Activated T-helper 1 cell treated with anti-CD3 and anti-CD28 coated beads, Interleukin-12 subunit alpha, Interleukin-12 subunit beta, Interleukin-2, Interleukin-4 antibody, amounts not matched to agents 30 ng/mL and 10 ng/mL and 1 ng/mL, durations not matched to agents 14 hours and 24 hours and 36 hours (primary cell): ENCODE data around the gene PPP2R2C. TPM values are rescaled to one million over a fixed set of nuclear protein-coding genes. Genes with fewer than 3 reads are reported as not detected.

Experiments used
- DNase-seq: peaks from one replicate; pipeline ENCODE4 v3.0.0; 2021; ENCODE audit warnings: low spot score
- H3K27ac Mint-ChIP-seq: one replicate; pipeline ENCODE4 v1.8.0; 2021; ENCODE audit warnings: mild to moderate bottlenecking, mixed read lengths
- H3K27me3 Mint-ChIP-seq: one replicate; pipeline ENCODE4 v1.8.0; 2022; ENCODE audit warnings: mild to moderate bottlenecking, moderate library complexity, mixed read lengths; ENCODE audit not compliant: insufficient read depth
- H3K36me3 Mint-ChIP-seq: one replicate; pipeline ENCODE4 v1.8.0; 2021; ENCODE audit warnings: low read depth, mixed read lengths
- H3K4me1 Mint-ChIP-seq: one replicate; pipeline ENCODE4 v1.8.0; 2021; ENCODE audit warnings: low read depth, mixed read lengths
- H3K4me3 Mint-ChIP-seq: one replicate; pipeline ENCODE4 v1.8.0; 2021; ENCODE audit warnings: mild to moderate bottlenecking, moderate library complexity, mixed read lengths
- H3K9me3 Mint-ChIP-seq: one replicate; pipeline ENCODE4 v1.8.0; 2021; ENCODE audit warnings: mixed read lengths
- intact Hi-C: fragments of 100-400 bp; cut with micrococcal nuclease; formaldehyde crosslinking; loops from one replicate; pipeline ENCODE4 v1.15.1; 2024
- total RNA-seq: library from RNA; stranded (reverse); gene quantifications from 2 replicates; pipeline ENCODE4 v1.2.3, GENCODE V29; 2022

PPP2R2C gene
- total RNA-seq, 1 donor from 2014 or later: not detected

DNA sequence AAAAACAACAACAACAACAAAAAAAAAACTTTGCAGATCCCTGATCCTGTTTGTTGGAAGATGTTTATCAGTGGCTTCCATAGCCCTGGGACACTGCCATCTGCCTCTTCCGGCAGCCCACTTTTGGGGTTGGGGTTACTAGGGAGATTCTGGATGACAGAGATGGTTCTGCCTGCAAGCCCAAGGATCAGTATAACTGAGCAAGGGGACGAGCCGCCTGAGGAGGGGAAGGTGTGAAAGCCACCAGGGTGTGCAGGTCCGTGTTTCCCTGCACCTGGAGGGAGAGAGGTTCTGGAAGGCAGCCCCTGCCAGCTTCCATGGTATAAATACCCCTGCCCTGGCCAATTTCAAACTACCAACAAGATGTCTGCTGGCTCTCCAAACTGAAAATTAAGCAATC lies 41.5 kb downstream of the PPP2R2C start:
- Mint-ChIP-seq H3K27me3 (no peaks in the 10 kb centered on the region), H3K36me3 (peaks cover 4% of the 10 kb centered on the region), H3K27ac (no peak overlapping the region), H3K4me1 (no peaks in the 10 kb centered on the region), H3K4me3 (no peak overlapping the region), H3K9me3 (peaks cover 14% of the 10 kb centered on the region)
- DNase-seq: no peak
- intact Hi-C loops: no loop called here

DNA sequence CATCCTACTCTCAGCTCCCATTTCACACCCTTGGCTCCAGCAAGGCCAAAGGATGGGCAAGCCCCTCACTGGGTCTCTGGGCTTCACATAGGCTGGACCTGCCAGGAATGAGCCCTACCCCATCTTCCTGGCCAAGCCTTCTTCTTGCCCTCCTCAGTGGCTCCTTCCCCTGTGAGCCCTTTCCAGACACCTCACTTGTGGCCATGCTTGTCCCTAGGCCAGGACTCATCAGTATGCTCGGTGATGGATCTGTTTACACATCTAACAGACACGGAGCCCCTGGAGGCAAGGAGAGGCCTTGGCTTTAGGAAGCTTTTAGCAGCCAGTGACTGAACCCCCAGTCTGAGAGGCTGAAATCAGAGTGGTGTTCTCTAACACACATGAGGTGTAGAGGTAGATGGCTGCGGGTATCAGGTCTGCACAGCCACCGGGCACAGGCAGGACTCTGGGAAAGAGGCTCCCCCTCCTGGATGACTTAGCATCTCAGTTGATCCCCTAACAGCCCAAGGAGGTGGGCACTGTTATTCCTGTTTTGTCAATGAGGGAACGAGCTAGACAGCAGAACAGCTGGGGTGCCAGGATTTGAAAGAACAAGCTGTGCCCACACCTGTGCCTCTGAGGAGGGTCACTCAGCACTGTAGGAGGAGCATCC lies 44.8 kb downstream of the PPP2R2C start:
- H3K4me1 Mint-ChIP-seq: no peaks in the 10 kb centered on the region
- H3K27ac Mint-ChIP-seq: no peak overlapping the region
- no peak overlapping the region for H3K4me3 Mint-ChIP-seq
- intact Hi-C loops: no loop called here
- H3K9me3 Mint-ChIP-seq: no peaks in the 10 kb centered on the region
- H3K27me3 Mint-ChIP-seq: peaks cover 3% of the 10 kb centered on the region
- H3K36me3 Mint-ChIP-seq: no peaks in the 10 kb centered on the region
- no peak for DNase-seq

DNA sequence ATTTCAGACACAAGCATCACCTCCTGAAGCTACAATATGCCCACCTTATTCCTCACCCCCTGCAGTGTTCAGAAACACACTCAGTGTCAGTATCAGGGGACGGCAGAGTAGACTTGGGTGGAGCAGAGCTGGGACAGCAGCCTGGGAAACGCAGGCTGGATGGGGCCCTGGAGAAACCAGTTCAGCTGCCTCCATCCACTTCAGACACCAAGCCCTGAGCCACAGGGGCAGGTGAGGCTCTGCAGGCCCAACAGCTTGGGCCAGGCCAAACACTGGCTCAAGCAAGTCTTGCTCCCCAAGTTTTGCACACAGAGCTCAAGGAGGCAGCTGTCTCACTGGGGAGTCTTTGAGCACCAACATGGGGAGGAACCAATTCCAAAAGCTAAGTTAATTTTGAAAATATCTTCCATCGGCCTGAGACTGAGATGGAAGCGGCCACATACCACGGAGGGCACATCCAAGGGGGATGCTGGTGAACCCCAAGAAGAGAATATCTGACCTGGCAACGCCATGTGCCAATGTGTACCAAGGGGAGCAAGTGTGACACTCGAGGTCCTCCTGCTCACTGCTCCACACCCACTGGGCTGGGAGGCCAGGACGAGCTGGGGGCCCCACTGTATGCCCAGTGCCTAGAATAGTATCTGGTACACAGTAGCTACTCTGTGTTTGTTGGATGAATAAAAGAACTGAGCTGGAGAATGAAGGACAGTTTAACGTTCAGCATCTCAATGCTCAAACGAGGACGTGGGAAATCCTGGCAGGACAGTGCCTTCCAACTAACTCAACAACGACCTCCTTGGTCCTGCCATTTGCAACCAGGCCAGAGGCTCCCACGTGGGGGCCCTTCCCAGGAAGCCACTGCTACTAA lies 45.6 kb downstream of the PPP2R2C start:
- H3K9me3 Mint-ChIP-seq: no peaks in the 10 kb centered on the region
- intact Hi-C loops: no loop called here
- no peaks in the 10 kb centered on the region for H3K4me1 Mint-ChIP-seq
- no peaks in the 10 kb centered on the region for H3K36me3 Mint-ChIP-seq
- H3K4me3 Mint-ChIP-seq: no peak overlapping the region
- DNase-seq: no peak
- H3K27me3 Mint-ChIP-seq: peaks cover 3% of the 10 kb centered on the region
- H3K27ac Mint-ChIP-seq: no peak overlapping the region

GRCh38 chr4:6425911-6426310 lies 46.5 kb downstream of the PPP2R2C start:
- Mint-ChIP-seq H3K4me3 (no peak overlapping the region), H3K27ac (no peak overlapping the region), H3K9me3 (no peaks in the 10 kb centered on the region), H3K4me1 (no peaks in the 10 kb centered on the region), H3K36me3 (no peaks in the 10 kb centered on the region), H3K27me3 (peaks cover 3% of the 10 kb centered on the region)
- intact Hi-C loops: no loop called here
- no peak for DNase-seq

DNA sequence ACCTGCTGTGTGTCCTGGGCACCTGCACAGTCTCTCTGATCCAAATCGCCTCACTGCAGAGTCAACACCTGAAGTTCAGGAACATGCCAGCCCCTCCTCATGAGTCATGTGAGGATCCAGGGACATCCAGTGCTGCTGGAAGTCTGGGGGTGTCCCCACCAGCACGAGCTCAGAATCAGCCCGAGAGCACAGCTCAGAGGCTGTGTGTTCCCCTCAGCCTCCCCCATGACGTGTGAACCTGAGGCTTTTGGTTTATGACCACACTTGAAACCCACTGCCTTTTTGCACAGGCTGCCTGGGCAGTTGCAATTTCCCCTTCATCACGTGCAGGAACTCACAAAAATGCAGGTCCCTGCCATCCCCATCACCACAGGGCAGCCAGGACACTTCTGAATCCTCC lies 47.1 kb downstream of the PPP2R2C start:
- peaks cover 3% of the 10 kb centered on the region for H3K27me3 Mint-ChIP-seq
- DNase-seq: no peak
- no peaks in the 10 kb centered on the region for H3K9me3 Mint-ChIP-seq
- H3K36me3 Mint-ChIP-seq: no peaks in the 10 kb centered on the region
- intact Hi-C loops: no loop called here
- no peak overlapping the region for H3K4me3 Mint-ChIP-seq
- H3K4me1 Mint-ChIP-seq: no peaks in the 10 kb centered on the region
- H3K27ac Mint-ChIP-seq: no peak overlapping the region

- H3K36me3 Mint-ChIP-seq: no peaks in the 10 kb centered on the region
- H3K27me3 Mint-ChIP-seq: peaks cover 4% of the 10 kb centered on the region
- no peak overlapping the region for H3K27ac Mint-ChIP-seq
- intact Hi-C loops: no loop called here
- no peak for DNase-seq
- no peak overlapping the region for H3K4me3 Mint-ChIP-seq
- no peaks in the 10 kb centered on the region for H3K9me3 Mint-ChIP-seq
- H3K4me1 Mint-ChIP-seq: no peaks in the 10 kb centered on the region
Measured at GRCh38 chr4:6424425-6424824, 48.0 kb downstream of the PPP2R2C start.

- peaks cover 4% of the 10 kb centered on the region for H3K27me3 Mint-ChIP-seq
- no peak overlapping the region for H3K4me3 Mint-ChIP-seq
- no peak for DNase-seq
- intact Hi-C loops: no loop called here
- no peaks in the 10 kb centered on the region for H3K9me3 Mint-ChIP-seq
- H3K4me1 Mint-ChIP-seq: no peaks in the 10 kb centered on the region
- no peak overlapping the region for H3K27ac Mint-ChIP-seq
- H3K36me3 Mint-ChIP-seq: no peaks in the 10 kb centered on the region
Measured at GRCh38 chr4:6423575-6423974, 48.8 kb downstream of the PPP2R2C start.

DNA sequence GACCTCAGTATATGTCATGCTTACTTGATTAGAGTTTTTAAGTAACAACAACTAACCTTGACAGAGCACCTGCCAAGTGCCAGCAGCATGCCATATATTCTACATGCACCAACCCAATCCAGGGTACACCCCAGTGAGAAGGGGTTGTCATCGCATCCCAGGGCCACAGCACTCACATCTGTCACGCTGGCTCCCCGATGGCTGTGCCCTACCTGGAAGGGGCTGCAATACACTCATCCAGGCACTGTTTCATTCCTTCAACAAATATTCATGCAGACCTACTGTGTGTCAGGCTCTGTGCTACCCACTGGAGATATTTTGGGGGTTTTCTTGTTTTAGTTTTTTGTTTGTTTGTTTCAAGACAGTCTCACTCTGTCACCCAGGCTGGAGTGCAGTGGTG lies 49.5 kb downstream of the PPP2R2C start:
- Mint-ChIP-seq H3K27ac (no peak overlapping the region), H3K4me3 (no peak overlapping the region)
- DNase-seq: no peak

DNA sequence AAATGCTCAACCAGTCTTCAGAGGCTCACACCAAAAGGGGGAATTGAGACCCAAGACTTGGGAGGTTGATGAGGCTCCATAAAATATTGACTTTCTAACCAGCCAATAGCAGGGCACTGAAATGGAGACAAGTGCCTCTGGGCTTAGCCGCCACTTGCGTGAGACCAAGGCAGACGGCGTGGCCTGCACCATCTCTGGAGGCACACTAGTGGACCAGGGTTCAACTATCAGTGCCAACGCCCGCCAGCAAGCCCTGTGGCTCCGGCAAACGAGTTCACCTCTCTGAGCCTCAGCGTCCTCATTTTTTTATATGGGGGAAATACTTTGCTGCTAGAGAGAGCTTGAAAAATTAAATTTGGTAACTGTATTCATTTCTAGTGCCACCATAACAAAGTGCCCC lies 50.3 kb downstream of the PPP2R2C start:
- H3K4me3 Mint-ChIP-seq: no peak overlapping the region
- intact Hi-C loops: no loop called here
- H3K9me3 Mint-ChIP-seq: no peaks in the 10 kb centered on the region
- H3K27ac Mint-ChIP-seq: no peak overlapping the region
- no peaks in the 10 kb centered on the region for H3K4me1 Mint-ChIP-seq
- no peaks in the 10 kb centered on the region for H3K36me3 Mint-ChIP-seq
- no peak for DNase-seq
- peaks cover 4% of the 10 kb centered on the region for H3K27me3 Mint-ChIP-seq

More for the DNA sequence above, 49.5 kb downstream of the PPP2R2C start:
- no peaks in the 10 kb centered on the region for H3K36me3 Mint-ChIP-seq
- peaks cover 4% of the 10 kb centered on the region for H3K27me3 Mint-ChIP-seq
- H3K9me3 Mint-ChIP-seq: no peaks in the 10 kb centered on the region
- no peaks in the 10 kb centered on the region for H3K4me1 Mint-ChIP-seq
- intact Hi-C loops: no loop called here

DNA sequence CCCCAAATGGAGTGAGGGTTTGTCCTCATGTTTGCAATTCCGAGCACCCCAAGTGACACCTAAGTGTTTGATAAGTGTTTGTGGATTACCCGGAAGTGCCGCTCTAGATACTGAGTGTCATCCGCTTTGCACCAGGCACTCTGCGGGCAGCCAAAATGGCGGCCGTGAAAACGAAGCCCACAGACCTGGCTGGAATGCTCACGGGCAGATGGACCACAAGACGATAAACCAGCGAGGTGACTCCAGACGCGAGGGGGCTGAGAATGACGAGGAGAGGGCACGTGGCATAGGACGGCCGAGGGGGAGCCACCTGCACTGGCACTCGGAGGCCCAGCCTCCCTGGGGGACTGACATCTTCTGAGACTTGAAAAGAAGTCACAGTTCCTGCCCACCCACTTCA lies 51.0 kb downstream of the PPP2R2C start:
- intact Hi-C loops: no loop called here

DNA sequence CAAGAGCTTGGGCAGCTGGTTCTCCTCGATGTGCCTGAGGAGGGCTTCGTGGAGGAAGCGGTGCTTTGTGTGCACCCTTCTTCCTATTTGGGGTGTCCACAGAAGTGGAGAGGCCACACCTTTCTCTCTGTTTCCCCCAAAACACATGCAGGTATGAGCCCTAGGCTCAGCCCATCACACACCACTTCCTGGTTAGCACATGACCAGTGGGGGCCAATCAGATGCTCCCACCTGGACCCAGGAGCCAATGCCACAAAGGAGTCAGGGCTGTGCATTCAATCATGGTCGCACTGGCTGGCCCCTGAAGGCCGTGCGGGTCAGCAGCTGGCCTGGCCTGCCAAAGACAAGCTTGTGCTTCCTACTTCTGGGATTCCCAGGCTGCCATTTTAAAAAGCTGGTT lies 51.4 kb downstream of the PPP2R2C start:
- Mint-ChIP-seq H3K27ac (no peak overlapping the region), H3K4me1 (no peaks in the 10 kb centered on the region), H3K9me3 (no peaks in the 10 kb centered on the region), H3K4me3 (no peak overlapping the region), H3K27me3 (peaks cover 4% of the 10 kb centered on the region), H3K36me3 (no peaks in the 10 kb centered on the region)
- no peak for DNase-seq
- intact Hi-C loops: no loop called here

More for the DNA sequence above, 51.0 kb downstream of the PPP2R2C start:
- no peak for DNase-seq
- Mint-ChIP-seq H3K27ac (no peak overlapping the region), H3K27me3 (peaks cover 4% of the 10 kb centered on the region), H3K4me3 (no peak overlapping the region), H3K9me3 (no peaks in the 10 kb centered on the region), H3K36me3 (no peaks in the 10 kb centered on the region), H3K4me1 (no peaks in the 10 kb centered on the region)

- no peaks in the 10 kb centered on the region for H3K9me3 Mint-ChIP-seq
- no peak for DNase-seq
- H3K4me1 Mint-ChIP-seq: no peaks in the 10 kb centered on the region
- H3K36me3 Mint-ChIP-seq: no peaks in the 10 kb centered on the region
- intact Hi-C loops: no loop called here
- H3K27ac Mint-ChIP-seq: no peak overlapping the region
- no peak overlapping the region for H3K4me3 Mint-ChIP-seq
- H3K27me3 Mint-ChIP-seq: peaks cover 4% of the 10 kb centered on the region
Measured at GRCh38 chr4:6420036-6420435, 52.4 kb downstream of the PPP2R2C start.

DNA sequence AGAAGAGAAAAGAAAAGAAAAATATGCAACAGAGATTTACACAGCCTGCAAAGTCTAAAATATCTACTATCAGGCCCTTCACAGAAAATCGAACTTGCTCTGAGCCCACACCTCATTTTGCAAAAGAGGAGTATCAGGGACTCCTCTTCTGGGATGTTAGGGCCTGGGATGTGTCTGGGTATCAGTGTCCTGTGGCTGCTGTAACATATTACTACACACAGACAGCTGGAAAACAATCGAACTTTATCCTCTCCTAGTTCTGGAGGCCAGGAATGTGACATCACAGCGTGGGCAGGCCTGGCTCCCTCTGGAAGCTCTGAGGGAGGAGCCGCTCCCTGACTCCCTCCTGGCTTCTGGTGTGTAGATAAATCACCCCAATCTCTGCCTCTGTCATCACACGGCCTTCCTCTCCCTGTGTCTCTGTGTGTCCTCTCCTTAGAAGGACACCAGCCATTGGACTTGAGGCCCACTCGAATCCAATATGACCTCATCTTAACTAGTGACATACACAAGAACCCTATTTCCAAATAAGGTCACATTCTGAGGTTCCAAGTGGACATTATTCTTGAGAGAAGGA lies 52.9 kb downstream of the PPP2R2C start:
- DNase-seq: no peak
- Mint-ChIP-seq H3K9me3 (no peaks in the 10 kb centered on the region), H3K36me3 (no peaks in the 10 kb centered on the region), H3K4me3 (no peak overlapping the region), H3K4me1 (no peaks in the 10 kb centered on the region), H3K27me3 (peaks cover 4% of the 10 kb centered on the region), H3K27ac (no peak overlapping the region)
- intact Hi-C loops: no loop called here
